Activated CD4-positive, alpha-beta T cell treated with anti-CD3 and anti-CD28 coated beads, Interleukin-2, amount 50 U/mL, for 24 hours (primary cell): ENCODE data around the gene NRM.
"Not testable (repeated sequence)": the region's sequence is repeated elsewhere in the genome, so short reads cannot be mapped to it uniquely, and the experiment has no call there.

Experiments used
- DNase-seq, 2 donors: peaks; one replicate each; pipeline ENCODE4 v3.0.0-alpha.2; 2020; ENCODE audit warnings: low read depth in 1 of 2, low spot score in 1 of 2

Gene NRM, protein sequence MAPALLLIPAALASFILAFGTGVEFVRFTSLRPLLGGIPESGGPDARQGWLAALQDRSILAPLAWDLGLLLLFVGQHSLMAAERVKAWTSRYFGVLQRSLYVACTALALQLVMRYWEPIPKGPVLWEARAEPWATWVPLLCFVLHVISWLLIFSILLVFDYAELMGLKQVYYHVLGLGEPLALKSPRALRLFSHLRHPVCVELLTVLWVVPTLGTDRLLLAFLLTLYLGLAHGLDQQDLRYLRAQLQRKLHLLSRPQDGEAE

DNA sequence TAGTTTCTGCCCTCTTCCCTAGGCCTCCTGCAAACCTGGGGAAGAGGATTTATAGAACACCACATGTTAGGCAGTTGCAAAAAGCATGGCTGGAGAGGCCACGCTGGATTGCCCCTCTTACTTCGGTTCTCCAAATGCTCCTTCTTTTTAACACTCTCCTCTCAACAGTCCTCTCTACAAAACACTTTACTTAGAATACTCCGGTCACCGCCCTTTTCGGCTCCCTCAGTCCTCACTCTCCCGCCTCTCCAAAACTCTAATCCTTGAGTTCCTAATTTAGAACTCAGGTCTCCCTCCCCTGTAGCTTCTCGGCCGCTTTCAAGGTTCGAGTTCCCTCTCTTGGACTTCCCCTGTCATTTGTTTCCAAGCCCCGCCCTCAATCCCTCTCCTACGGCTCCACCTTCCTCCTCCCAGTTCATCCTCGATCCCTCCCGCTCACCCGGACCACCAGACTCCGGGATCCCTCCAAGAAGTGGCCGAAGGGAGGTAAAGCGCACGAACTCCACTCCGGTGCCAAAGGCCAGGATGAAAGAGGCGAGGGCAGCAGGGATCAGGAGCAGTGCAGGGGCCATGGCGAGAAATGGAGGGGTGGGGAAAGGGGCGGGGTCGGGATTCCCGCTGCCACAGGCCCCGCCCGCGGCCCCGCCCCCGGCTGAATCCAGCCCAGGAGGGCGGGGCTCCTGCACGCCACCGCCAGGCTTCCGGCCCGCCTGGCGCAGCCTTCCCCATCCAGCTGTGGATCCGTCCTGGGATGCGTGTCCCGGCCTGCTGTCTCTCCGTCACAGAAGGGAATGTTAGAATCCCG is at the start of gene NRM:
Gene NRM, minus strand, starts transcription at position 582 of the 805 bp plus-strand sequence. Its CDS starts 10 bp downstream, at position 572.
- DNase-seq = peak; percentile 58 to 59

DNA sequence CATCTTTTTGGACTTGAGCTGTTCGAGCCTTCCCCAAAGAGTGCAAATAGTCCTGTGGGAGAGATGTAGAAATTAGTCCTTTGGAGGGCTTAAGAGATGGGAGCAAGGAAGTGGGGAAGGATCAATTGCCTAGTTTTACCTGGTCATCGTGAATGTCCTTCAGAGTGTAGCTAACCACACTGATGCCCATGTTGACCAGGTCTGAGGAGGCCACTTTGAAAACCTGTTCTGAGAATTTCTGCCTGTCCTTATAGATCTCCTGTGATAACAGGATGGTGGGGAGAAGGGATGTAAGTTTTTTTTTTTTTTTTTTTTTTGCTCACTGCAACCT is 49.7 kb upstream of the NRM start:
- DNase-seq = no peak

DNA sequence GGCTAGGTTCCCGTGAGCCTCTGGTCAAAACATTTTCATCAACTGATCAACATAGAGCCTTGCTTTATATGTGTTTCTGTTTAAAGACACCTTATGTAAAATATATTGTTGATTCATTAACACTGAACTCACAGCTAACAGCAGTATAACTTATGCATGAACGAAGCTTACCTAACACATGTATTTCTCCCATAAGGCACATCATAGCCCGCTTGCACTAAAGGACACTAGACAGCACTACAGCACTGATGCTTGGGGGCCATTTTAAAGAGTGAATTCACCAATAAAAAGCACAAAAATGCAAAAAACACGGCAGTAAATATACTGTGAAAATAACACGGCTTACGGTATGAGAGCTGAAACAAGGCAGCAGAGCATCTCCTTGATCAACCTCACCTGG is 47.7 kb upstream of the NRM start:
- no peak for DNase-seq

DNA sequence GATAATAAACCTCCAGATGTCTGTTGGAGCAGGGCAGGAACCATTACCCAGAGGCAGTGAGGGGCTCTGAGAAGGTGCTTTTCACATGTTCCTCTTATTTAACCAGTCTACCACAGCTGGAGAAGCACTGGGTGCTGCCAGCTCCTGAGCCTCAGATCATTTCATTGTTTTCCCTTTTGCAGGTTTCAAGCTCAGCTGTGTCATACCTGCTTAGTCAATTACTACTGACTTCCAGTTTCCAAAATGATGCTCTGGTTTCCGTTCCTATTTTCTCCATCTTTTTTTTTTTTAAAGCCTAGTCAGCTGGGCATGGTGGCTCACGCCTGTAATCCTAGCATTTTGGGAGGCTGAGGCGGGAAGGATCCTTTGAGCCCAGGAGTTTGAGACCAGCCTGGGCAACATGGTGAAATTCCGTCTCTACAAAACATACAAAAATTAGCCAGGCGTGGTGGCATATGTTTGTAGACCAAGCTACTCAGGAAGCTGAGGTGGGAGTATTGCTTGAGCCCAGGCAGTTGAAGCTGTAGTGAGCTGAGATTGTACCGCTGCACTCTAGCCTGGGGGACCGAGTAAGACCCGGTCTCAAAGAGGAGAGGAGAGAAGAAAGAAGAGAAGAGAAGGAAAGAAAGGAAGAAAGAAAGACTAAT is 45.0 kb upstream of the NRM start:
- peak in 1 of 2 donors; percentile 31 for DNase-seq

DNA sequence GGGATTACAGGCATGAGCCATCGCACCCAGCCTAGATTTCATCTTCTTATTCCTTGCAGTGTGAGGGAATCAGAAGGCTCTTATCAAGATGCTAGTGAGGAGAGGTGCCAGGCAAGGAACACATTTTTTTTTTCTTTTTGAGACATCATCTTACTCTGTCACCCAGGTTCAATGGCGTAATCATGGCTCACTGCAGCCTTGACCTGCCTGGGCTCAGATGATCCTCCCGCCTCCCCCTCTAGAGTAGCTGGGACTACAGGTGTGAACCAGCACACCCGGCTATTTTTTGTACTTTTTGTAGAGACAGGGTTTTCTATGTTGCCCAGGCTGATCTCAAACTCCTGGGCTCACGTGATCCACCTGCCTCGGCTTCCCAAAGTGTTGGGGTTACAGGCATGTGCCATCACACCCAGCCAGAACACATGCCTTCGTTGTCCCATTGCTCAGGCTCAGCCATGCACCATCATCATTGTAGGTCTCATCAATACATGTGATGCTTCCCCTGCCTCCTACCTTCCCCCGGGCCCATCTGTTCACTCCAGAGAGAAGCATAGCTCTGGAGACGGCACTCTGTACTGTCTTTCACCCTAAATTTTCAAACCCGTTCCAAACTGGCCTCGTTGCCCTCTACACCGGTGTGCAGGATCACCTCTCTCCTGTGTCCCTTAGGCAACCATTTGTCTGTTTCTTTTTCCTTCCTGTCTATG is 41.6 kb upstream of the NRM start:
- no peak for DNase-seq

DNA sequence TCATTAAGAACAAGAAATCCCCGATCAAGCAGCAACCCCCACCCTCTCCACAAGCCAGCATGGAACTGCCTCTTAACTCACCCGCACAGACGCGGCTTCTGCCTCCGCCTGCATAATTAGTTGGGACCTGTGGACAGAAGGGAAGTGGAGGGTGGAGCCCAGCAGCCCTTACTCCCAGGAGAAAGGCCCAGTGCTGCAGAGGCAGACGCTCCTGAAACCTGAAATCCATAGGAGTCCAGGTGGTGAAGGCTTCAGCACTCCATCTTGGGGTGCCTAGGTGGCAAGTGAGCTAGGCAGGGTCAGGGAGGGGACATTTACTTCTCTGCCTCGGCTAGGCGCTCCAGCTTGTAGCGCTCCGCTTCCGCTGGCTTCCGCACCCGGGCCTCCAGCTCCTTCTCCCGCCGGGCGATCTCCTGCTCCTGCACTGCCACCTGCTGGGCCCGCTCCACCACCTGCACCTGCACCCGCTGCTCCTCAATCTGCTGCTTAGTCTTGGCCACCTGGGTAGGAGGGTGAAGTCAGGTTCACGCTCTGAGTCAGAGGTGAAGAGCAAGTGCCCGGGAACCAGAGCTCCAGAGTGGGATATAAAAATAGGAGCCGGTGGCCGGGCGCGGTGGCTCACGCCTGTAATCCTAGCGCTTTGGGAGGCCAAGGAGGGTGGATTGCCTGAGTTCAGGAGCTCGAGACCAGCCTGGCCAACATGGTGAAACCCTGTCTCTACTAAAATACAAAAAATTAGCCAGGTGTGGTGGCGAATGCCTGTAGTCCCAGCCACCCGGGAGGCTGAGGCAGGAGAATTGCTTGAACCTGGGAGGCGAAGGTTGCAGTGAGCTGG is 40.0 kb upstream of the NRM start:
- peak; percentile 70 to 78 for DNase-seq

DNA sequence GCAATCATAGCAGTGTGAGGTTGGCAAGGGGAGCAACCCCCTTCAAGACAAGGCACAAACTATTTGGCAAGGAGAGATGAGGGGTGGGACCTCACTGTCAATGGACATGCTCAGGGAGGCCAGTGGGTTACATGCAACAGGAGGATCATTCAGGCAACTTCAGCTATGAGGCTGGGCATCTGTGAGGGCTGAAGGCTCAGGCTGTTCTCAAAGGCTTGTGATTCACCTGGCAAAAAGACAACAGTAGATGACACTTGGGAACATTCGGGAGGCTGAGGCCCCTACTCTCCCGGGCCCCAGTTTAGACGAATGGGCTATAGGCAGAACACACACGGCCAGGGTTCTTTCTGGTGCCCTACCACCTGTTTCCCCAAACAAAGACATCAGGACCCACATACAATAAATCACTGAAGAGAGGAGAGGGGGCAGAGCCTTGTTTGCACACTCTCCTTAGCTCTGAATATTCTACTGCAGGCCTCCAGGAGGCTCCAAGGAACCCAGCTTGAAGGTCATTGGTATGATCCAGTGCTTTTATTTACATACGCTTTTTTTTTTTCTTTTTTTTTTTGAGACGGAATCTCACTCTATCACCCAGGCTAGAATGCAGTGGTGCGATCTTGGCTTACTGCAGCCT is 37.3 kb upstream of the NRM start:
- DNase-seq = no peak

DNA sequence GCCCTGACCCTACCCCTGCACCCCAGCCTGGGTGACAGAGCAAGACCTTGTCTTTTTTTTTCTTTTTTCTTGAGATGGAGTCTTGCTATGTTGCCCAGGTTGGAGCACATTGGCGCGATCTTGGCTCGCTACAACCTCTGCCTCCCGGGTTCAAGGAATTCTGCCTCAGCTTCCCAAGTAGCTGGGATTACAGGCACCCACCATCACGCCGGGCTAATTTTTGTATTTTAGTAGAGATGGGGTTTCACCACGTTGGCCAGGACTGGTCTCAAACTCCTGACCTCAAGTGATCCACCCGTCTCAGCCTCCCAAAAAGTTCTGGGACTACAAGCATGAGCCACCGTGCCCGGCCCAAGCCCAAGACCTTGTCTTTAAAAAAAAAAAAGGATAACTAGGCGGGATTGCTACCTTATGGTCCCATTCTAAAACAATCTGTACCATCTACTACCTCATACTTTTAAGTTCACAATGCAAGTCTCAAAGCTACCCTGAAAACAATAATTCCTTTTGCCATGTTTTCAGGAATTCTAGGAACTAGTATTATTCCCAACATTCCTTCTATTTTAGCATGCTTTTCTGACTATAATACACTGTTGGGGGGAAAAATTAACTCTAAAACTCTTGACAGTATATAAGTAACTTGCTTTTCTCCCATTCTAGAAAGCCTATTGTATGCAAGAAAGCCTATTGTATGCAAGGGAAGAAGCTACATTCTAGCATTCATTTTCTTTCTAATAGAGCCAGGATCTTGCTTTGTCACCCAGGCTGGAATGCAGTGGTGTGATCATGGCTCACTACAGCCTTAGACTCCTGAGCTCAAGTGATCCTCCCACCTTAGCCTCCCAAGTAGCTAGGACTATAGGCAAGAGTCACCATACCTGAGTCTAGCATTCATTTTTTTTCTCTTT is 36.0 kb upstream of the NRM start:
- DNase-seq = no peak

DNA sequence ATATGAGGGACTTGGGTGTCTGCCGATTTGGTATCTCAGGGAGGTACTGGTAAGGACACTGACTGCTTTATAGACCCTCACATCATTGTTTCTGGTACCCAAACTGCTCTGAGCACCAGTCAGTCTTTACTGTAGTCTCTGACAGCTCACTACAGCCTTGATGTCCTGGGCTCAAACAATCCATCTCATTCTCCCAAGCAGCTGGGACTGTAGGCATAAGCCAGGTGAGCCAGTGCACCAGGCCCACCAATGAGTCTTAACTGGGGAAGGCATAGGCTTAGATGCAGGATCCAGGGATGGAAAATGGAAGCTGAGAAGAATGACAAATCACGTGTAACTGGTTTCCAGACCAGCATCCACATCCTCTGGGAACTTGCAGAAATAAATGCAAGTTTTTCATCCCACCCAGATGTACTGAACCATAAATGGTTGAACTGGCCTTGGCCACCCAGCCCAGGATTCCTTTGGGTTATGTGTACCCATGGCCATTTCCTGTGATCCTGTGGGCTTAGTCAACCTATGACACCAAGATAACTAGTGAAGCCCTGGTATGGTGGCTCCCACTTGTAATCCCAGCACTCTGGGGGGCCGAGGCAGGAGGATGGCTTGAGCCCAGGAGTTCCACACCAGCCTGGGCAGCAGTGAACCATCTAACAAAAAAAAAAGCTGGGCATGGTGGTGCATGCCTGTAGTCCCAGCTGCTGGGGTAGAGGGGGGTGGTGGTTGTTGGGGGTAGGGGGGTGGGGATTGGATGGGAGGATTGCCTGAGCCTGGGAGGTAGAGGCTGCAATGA is 35.1 kb upstream of the NRM start:
- DNase-seq = no peak

DNA sequence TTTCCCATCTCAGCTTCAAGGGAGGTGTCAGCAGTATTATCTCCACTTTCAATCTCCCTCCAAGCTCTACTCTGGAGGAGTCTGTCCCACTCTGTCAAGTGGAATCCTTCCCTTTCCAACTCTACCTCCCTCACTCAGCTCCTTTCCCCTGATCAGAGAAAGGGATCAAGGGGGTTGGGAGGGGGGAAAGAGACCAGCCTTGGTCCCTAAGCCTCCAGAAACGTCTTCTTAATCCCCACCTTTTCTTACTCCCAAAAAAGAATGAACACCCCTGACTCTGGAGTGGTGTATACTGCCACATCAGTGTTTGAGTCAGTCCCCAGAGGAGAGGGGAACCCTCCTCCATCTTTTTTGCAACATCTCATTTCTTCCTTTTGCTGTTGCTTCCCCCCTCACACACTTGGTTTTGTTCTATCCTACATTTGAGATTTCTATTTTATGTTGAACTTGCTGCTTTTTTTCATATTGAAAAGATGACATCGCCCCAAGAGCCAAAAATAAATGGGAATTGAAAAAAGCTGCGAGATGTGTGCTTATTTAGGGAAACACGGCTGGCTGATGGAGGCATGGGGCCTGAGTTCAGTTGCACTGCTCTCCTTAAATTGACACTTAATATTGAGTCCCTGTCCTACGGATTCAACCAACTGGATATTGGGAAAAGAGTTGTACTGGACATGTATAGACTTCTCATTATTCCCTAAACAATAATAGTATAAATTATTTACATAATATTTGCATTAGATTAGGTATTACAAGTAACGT is 34.3 kb upstream of the NRM start:
- no peak for DNase-seq

DNA sequence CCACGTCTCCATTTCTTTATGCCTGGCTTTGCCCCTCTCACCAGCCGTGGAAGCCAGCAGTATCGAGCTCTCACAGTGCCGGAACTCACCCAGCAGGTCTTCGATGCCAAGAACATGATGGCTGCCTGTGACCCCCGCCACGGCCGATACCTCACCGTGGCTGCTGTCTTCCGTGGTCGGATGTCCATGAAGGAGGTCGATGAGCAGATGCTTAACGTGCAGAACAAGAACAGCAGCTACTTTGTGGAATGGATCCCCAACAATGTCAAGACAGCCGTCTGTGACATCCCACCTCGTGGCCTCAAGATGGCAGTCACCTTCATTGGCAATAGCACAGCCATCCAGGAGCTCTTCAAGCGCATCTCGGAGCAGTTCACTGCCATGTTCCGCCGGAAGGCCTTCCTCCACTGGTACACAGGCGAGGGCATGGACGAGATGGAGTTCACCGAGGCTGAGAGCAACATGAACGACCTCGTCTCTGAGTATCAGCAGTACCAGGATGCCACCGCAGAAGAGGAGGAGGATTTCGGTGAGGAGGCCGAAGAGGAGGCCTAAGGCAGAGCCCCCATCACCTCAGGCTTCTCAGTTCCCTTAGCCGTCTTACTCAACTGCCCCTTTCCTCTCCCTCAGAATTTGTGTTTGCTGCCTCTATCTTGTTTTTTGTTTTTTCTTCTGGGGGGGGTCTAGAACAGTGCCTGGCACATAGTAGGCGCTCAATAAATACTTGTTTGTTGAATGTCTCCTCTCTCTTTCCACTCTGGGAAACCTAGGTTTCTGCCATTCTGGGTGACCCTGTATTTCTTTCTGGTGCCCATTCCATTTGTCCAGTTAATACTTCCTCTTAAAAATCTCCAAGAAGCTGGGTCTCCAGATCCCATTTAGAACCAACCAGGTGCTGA is 33.3 kb upstream of the NRM start:
- not testable (repeated sequence) for DNase-seq

DNA sequence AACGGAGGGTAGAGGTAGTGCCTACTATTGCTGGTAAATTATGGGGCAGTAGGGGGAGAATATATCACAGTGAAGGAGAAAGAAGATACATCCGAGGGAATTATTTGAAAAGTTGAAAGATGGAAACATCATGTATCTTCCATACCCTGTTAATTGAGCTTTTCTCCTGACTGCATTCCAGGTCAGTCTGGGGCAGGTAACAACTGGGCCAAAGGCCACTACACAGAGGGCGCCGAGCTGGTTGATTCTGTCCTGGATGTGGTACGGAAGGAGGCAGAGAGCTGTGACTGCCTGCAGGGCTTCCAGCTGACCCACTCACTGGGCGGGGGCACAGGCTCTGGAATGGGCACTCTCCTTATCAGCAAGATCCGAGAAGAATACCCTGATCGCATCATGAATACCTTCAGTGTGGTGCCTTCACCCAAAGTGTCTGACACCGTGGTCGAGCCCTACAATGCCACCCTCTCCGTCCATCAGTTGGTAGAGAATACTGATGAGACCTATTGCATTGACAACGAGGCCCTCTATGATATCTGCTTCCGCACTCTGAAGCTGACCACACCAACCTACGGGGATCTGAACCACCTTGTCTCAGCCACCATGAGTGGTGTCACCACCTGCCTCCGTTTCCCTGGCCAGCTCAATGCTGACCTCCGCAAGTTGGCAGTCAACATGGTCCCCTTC is 32.5 kb upstream of the NRM start:
- not testable (repeated sequence) for DNase-seq

DNA sequence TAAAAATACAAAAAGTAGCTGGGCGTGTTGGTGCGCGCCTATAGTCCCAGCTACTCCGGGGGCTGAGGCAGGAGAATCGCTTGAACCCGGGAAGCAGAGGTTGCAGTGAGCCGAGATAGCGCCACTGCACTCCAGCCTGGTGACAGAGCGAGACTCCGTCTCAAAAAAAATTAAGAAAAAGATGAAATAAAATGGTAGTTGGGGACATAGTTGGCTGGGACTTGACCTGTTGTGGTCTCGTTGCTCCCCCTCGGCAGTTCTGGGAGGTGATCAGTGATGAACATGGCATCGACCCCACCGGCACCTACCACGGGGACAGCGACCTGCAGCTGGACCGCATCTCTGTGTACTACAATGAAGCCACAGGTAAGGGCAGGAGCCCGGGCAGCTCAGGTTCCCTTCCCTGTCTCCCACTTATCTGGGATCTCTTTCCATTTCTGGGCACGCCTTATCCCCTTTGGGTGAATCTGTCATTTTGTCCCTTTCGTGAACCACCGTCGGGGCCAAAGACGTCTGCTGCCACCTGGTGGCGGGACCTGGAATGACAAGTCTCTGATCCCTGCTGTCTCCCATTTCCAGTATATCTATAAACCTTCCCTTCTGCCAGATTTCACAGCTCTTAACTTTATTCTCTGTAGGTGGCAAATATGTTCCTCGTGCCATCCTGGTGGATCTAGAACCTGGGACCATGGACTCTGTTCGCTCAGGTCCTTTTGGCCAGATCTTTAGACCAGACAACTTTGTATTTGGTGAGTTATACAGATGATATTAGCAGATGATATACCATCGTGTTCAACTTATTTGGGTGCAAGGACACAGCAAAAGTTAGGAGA is 31.7 kb upstream of the NRM start:
- DNase-seq = peak; percentile 81 to 83

DNA sequence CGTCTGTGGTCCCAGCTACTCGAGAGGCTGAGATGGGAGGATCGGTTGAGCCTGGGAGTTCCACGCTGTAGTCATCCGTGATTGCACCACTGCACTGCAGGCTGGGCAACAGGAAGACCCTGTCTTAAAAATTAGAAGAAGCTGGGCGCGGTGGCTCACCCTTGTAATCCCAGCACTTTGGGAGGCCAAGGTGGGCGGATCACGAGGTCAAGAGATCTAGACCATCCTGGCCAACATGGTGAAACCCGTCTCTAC is 31.2 kb upstream of the NRM start:
- DNase-seq = not testable (repeated sequence)

DNA sequence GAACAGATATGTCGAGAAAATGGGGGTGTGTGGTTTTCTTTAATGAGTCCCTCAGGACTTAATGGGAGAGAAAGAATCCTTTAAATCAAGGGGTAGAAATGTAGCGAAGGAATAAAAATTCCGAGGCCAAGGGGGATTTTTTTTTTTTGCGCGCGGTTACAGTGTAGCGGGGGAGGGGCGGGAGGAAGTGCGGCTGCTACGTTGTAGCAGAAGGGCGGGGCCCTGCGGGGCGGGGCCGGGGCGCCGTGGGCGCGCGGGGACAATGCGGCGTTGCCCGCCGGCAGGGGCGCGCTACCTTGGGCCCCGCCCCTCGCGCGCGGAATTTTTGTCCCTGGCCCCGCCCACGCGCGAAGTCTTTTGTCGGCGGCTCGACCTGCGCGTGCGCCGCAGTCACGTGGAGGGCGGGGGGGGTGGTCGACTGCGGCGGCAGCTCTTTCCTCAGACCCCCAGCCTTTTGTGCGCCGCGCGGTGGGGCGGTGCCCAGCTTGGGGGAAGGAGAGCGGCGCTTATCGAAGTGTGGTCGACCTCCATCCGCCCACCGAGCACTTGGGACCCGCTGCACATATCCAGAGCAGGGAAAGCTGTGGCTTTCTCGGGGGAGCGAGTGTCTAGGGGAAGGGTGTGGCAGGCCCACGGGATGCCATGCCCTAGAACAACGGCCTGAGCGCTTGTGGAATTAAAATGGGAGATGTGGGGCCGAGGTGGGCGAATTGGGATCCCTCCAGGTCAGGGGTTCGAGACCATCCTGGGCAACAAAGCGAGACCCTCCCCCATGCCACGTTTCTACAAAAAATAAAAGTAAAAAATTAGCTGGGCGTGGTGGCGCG is 30.6 kb upstream of the NRM start:
- peak; percentile 94 for DNase-seq
